ENCODE data around the gene GRIP1.

GRIP1 gene

GRCh38 chr12:66676241-66676640, 2.6 kb downstream of the GRIP1 start:
- no peak overlapping the region for H3K4me3 ChIP-seq (ENCODE audit: low read depth, low read length)
- no peak for DNase-seq (ENCODE audit: low read depth)
- TF ChIP-seq MAX (IDR thresholded peaks at IDR 0.05; ENCODE audit: low read depth, low read length) (no peak), POLR2A (IDR thresholded peaks at IDR 0.05; ENCODE audit: extremely low read depth, insufficient read length) (no peak), MYC (IDR thresholded peaks at IDR 0.05; ENCODE audit: low read depth, low read length) (no peak)
- TF ChIP-seq, protein P1, sequence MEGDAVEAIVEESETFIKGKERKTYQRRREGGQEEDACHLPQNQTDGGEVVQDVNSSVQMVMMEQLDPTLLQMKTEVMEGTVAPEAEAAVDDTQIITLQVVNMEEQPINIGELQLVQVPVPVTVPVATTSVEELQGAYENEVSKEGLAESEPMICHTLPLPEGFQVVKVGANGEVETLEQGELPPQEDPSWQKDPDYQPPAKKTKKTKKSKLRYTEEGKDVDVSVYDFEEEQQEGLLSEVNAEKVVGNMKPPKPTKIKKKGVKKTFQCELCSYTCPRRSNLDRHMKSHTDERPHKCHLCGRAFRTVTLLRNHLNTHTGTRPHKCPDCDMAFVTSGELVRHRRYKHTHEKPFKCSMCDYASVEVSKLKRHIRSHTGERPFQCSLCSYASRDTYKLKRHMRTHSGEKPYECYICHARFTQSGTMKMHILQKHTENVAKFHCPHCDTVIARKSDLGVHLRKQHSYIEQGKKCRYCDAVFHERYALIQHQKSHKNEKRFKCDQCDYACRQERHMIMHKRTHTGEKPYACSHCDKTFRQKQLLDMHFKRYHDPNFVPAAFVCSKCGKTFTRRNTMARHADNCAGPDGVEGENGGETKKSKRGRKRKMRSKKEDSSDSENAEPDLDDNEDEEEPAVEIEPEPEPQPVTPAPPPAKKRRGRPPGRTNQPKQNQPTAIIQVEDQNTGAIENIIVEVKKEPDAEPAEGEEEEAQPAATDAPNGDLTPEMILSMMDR (IDR thresholded peaks at IDR 0.05; ENCODE audit: low read depth, low read length): no peak

DNA sequence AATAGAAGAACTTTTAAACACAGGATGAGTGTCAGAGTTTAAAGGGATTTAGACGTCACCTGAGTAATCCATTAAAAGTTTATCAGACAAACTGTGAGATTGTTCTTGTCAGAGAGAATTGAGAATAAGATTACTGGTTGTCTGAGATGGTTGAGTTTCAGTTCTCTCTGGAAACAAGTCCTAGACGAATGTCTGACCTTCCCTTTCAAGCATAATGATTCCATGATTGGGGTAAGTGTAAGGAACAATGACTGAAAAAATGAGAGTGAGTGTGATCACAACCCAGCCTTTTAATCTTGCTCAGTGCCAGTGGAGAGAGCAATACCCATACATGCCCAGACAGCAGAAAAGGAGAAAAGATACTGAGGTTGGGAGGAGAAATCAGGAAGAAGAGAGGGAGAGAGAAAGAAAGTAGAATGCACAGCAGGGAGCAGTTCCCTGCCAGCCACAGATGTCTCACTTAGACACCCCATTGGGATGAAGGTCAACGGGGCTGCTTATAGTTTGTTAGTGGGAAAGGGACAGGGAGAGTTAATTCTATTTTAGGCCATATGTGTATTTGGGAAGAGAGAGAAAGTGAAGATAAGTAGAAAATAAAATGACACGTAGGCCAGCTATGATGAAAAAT, 4.3 kb downstream of the GRIP1 start:
- DNase-seq (ENCODE audit: low read depth): no peak
- TF ChIP-seq, protein P1 (IDR thresholded peaks at IDR 0.05; ENCODE audit: low read depth, low read length): no peak
- TF ChIP-seq MYC (IDR thresholded peaks at IDR 0.05; ENCODE audit: low read depth, low read length) (no peak), POLR2A (IDR thresholded peaks at IDR 0.05; ENCODE audit: extremely low read depth, insufficient read length) (no peak), MAX (IDR thresholded peaks at IDR 0.05; ENCODE audit: low read depth, low read length) (no peak)

GRCh38 chr12:66669541-66669940, 9.3 kb downstream of the GRIP1 start:
- TF ChIP-seq POLR2A (IDR thresholded peaks at IDR 0.05; ENCODE audit: extremely low read depth, insufficient read length) (no peak), MYC (IDR thresholded peaks at IDR 0.05; ENCODE audit: low read depth, low read length) (no peak), MAX (IDR thresholded peaks at IDR 0.05; ENCODE audit: low read depth, low read length) (no peak)
- TF ChIP-seq, protein P1 (IDR thresholded peaks at IDR 0.05; ENCODE audit: low read depth, low read length): no peak
- DNase-seq (ENCODE audit: low read depth): no peak

More for the DNA sequence above, 4.3 kb downstream of the GRIP1 start:
- no peak overlapping the region for H3K4me3 ChIP-seq (ENCODE audit: low read depth, low read length)

DNA sequence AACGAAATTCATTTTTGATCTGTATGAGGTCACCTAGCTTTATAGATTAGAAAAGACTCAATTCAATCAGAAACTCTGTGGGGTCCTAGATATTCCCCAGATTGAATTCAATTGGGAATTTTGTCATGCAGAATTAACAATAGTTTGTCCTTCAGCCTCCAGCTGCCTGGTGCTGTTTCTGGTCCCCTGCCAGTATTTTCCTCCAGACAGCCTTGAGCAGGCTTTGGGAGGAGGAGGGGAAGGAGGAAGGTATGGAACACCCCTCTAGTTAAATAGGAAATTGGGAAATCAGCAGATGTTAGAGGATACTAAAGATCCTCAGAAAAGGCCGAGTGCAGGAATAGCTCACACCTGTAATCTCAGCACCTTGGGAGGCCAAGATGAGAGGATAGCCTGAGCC, 10.6 kb downstream of the GRIP1 start:
- no peak overlapping the region for H3K4me3 ChIP-seq (ENCODE audit: low read depth, low read length)
- DNase-seq (ENCODE audit: low read depth): no peak
- TF ChIP-seq, protein P1 (IDR thresholded peaks at IDR 0.05; ENCODE audit: low read depth, low read length): no peak
- TF ChIP-seq MAX (IDR thresholded peaks at IDR 0.05; ENCODE audit: low read depth, low read length) (no peak), POLR2A (IDR thresholded peaks at IDR 0.05; ENCODE audit: extremely low read depth, insufficient read length) (no peak), MYC (IDR thresholded peaks at IDR 0.05; ENCODE audit: low read depth, low read length) (no peak)

More at GRCh38 chr12:66669541-66669940, 9.3 kb downstream of the GRIP1 start:
- no peak overlapping the region for H3K4me3 ChIP-seq (ENCODE audit: low read depth, low read length)

DNA sequence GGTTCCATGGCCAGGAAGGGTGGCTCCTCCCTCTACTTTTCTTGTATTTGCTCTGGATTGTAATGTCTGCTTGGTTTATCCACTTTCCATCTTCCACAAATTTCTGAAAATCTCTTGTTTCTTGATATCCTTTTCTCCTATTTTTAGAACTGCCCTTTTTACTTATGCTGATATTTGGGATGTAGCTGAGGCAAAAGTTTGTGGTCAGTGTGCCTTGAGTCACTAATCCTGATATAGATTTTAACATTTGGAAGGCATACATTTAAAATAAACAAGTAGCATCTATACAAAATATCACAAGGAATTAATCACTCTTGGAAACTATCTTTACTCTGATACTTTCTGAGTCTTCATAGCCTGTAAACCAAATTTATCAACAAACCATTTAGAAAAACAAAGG, 11.0 kb downstream of the GRIP1 start:
- TF ChIP-seq MAX (IDR thresholded peaks at IDR 0.05; ENCODE audit: low read depth, low read length) (no peak), MYC (IDR thresholded peaks at IDR 0.05; ENCODE audit: low read depth, low read length) (no peak), POLR2A (IDR thresholded peaks at IDR 0.05; ENCODE audit: extremely low read depth, insufficient read length) (no peak)
- TF ChIP-seq, protein P1 (IDR thresholded peaks at IDR 0.05; ENCODE audit: low read depth, low read length): no peak
- no peak for DNase-seq (ENCODE audit: low read depth)
- H3K4me3 ChIP-seq (ENCODE audit: low read depth, low read length): no peak overlapping the region

All from NB4 (cell line).